HG03432 (cell line): ENCODE measurements around the gene CTPS2.
"Not testable (repeated sequence)": the region's sequence is repeated elsewhere in the genome, so short reads cannot be mapped to it uniquely, and the experiment has no call there.

Experiments
- ATAC-seq: cut with Tn5 transposase; IDR thresholded peaks from one replicate; pipeline ENCODE4 v1.9.1; 2021; ENCODE audit warnings: mild to moderate bottlenecking, moderate library complexity; ENCODE audit not compliant: unreplicated experiment

CTPS2 gene, protein sequence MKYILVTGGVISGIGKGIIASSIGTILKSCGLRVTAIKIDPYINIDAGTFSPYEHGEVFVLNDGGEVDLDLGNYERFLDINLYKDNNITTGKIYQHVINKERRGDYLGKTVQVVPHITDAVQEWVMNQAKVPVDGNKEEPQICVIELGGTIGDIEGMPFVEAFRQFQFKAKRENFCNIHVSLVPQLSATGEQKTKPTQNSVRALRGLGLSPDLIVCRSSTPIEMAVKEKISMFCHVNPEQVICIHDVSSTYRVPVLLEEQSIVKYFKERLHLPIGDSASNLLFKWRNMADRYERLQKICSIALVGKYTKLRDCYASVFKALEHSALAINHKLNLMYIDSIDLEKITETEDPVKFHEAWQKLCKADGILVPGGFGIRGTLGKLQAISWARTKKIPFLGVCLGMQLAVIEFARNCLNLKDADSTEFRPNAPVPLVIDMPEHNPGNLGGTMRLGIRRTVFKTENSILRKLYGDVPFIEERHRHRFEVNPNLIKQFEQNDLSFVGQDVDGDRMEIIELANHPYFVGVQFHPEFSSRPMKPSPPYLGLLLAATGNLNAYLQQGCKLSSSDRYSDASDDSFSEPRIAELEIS

DNA sequence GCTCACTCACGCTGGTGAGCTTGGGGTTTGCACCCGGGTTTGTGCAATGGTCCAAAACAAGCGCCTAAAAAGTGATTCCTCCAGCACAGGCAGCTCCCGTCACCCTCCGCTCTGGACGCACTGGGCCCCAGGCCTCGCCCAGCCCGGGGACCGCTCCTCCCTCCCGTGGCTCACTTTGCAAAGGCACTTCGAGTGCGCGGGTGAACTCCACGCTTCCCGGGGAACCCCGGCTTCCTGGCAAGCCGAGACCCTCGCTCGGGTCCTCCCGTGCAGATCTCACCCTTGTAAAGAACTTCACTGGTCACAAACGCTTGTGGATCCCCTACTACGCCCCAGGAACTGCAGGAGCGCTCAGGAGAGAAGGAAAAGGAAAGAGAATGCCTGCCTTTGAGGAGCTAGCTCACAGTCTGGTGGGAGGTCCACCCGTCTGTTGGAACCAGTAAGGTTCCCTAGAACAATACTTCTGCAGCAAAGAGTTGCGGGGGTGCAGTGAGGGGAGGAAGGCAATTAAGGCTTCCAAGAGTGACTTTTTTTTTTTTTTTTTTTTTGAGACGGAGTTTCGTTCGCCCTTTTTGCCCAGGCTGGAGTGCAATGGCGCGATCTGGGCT is at the start of gene CTPS2:
TSS of gene CTPS2 (minus strand) at position 122 of the 608 bp plus-strand sequence. CDS start 9,767 bp downstream, outside the sequence.
- ATAC-seq: peak; percentile 96

DNA sequence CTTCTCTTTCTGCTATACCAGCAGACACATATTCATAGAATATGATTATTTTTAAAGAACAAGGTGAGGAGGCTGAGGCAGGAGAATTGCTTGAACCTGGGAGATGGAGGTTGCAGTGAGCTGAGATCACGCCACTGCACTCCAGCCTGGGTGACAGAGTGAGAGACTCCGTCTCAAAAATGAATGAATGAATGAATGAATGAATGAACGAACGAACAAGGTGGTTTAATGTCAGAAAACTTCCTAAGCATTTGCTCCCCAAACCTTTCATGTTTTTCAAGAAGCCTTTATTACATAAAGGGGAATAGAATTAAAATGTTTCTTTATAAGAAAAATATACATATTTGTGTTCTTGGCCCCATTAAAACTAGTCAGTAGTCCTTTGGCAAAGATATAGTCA is 49.0 kb upstream of the CTPS2 start:
- not testable (repeated sequence) for ATAC-seq

DNA sequence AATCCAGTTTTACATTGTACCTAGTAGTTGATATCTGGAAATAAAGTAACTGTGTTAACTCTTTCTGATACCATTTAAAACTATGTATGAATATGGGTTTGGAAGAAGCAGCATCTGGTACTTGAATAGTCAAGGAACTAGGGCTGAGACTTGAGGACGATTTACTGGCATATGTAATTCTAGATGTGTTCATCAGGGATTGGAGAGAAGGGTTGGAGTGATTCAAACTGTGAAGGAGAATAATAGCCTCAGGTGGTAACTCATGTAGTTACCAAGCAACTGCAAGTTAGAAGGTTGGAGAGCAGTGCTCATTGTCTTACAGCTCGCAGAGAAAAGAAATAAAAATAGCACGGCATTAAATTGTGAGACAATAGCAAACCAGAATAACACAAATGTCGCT is 44.3 kb upstream of the CTPS2 start:
- no peak for ATAC-seq

DNA sequence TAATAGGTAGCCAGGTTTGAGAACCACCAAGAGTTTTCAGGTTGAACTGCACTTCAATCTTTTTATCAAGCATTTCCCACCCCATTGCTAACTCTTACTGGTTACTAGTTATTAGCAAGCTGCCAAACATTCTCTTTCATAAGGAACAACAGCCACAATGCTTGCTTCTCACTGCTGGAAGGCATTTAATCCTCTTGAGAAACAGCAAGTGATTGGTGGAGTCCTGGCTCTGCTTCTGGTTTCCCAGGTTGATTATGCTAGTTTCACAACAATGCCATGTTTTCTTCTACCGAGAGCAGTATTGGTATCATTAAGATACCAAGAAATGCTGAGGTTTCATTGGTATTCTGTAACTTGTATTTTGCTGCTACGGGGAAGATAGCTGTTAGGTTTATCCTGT is 41.5 kb upstream of the CTPS2 start:
- no peak for ATAC-seq

DNA sequence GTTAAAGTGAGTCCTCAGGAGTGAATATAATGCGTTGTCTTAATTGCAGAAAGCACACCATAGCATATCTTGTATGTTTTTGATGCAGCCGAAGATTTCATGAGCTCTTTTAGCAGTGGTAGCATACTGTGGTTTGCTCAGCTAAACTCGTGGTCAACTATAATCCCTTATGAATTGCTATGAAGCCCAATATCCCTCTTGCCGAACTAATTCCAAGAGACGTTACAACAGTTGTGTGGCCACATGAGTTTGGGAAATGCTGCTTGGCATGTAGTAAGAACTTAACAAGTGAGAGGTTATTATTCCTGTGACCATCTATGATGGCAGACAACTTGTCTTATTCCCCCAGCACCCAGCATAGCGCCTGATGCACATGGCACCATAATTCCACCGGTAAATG is 37.7 kb upstream of the CTPS2 start:
- no peak for ATAC-seq

DNA sequence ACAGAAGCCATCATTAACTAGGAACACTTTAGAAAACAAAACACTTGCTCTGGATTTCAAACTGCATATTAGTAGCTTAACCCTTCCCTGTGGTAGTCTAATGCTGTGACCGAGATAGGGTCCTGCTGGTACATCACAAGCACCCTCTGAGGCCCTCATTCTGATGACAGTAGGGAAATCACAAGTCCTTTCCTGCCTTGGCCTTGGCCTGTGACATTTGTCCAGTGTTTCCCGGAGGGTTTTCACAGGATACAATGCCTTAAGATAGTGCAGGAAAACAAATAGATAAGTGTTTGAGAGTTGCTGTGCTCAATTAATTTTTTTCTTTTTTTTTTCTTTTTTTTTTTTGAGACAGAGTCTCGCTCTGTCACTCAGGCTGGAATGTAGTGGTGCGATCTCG is 36.0 kb upstream of the CTPS2 start:
- no peak for ATAC-seq

DNA sequence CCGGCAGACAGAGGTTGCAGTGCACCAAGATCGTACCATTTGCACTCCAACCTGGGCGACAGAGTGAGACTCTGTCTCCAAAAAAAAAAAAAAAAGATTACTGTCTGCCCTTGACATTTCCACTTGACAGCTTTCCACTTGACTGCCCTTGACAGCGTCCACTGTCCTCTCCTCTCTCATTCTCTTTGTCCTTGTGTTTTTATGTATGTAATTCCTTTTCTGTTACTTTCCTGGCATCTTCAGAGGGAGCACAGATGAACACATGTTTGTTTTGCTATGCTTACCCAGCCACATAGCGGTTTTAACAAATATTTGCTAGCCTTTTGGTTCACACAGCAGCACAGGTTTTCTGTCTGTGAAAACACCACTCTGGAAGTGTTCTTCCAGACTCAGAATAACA is 33.2 kb upstream of the CTPS2 start:
- ATAC-seq: no peak

DNA sequence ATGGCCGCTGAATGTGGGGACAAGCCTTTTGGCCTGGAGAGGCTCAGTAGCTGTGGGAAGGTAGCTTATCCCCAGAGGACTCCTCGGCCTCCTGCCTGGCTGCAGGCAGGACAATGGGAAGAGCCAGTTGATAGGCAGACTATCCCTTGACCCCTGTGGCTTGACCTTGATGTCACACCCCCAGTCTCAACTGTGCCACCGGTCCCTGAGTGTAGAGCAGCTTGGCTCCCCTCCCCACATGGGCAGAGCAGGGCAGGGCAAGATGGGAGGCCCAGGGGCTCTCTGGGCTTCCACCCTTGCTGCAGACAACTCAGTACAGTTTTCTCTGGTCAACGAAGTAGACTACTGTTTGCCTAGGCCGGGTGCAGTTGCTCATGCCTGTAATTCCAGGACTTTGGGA is 32.6 kb upstream of the CTPS2 start:
- no peak for ATAC-seq

DNA sequence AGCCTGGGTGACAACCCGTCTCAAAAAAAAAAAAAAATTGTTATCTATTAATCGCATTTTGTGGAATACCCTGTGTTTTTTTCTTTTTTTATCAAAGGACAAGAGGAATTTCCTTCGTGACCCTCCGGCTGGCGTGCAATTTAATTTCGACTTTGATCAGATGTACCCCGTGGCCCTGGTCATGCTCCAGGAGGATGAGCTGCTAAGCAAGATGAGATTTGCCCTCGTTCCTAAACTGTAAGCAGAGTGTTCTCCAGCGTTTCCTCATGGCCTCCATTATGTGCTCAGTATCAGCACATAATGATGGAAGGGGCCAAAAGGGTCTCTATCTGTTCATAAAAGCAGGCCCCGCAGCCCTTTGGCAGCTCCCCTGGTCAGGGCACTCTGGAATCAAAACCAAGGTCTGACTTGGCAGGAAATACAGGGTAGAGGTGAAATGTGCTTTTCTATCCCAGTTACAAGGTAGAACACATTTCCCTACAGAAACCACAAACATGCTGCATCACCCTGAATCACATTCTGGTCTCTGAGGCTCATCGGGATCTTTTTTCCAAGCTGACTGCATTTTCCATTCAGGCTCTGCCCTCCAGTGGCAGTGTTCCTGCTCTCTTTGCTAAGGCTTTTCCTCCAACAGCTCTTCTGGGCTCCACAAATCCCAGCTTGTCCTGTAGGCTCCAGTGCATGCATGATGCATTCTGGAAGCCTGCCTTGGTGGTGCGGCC is 31.3 kb upstream of the CTPS2 start:
- no peak for ATAC-seq

DNA sequence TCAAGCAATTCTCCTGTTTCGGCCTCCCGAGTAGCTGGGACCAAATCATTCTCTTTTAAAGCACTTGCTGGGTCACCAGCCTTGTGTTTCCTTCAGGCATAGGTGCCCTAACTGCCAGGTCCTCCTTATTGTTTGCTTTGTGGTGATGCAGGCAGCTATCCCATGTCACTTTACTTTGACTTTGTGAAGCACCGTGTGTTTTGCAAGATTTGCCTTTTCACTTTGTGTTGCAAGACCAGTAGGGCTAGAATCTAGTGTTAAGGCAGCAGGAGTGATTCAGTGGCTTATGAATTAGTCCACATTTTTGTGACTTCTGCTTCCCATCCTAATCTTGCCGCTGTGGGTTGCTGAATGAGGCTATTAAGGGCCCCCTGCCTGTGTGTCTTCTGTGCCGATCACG is 27.1 kb upstream of the CTPS2 start:
- ATAC-seq: no peak

DNA sequence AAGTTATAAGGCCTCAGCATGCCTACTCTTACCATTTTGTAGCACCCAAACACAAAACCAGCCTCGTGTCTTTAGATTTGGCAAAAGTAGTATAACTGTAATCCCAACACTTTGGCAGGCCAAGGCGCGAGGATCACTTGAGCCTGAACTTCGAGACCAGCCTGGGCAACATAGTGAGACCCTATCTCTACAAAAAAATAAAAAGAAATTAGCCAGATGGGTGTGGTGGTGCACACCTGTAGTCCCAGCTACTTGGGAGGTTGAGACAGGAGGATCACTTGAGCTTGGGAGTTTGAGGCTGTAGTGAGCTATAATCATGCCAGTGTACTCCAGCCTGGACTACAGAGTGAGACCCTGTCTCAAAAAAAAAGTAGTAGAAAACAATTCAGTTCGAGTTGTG is 24.6 kb upstream of the CTPS2 start:
- no peak for ATAC-seq

DNA sequence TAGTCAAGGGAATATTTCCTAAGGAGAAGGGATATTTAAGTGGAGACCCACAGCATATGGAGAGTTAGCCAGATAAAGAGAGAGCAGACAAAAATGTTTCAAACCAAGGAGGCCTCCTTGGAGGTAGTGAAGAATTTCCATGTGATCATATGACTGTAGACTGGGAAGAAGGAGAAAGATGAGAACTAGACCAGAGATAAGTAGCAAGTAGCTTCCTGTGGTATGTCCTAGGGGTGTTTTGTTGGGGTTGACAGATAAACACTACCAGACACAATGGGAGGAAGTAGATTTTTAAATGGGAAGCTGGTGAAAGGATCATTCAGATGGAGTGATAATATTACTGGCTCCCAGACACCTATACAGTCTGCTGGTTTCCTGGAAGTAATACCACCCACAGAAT is 20.5 kb upstream of the CTPS2 start:
- ATAC-seq: no peak

DNA sequence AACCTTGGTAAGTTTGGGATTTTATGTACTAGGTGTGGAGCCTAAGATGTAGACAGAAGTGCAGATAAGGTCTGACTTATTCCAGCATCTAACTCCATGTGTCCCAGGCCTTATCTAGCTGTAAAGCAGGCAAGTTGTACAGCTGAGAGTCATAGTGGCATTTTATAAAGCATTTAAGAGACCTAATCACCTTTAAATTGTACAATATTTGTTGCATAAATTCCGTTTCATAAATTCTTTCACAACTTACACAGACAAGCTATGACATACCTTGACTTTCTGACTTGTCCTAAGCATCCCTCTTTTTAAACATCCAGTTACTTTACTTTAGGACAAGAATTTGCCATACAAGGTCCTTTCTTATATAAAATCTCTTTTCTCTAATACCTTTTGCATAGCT is 18.0 kb upstream of the CTPS2 start:
- no peak for ATAC-seq

DNA sequence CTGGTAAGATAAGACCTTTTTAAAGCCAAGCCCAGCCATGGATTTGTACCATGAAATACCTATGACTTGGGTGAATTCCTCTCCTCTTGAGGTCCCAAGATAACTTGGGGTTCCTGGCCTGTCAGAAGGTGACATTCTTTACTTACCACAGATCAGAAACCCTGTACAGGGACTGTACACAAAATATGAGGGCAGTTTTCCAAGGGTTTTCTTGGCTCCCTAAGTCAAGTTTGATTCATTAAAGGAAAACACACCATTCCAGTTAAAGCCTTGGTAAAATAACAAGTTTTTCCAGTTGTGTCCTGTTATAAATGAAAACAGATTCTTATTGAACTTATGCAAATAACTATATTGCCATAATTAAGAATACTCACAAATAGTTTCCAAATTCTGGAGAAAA is 15.2 kb upstream of the CTPS2 start:
- ATAC-seq: no peak

DNA sequence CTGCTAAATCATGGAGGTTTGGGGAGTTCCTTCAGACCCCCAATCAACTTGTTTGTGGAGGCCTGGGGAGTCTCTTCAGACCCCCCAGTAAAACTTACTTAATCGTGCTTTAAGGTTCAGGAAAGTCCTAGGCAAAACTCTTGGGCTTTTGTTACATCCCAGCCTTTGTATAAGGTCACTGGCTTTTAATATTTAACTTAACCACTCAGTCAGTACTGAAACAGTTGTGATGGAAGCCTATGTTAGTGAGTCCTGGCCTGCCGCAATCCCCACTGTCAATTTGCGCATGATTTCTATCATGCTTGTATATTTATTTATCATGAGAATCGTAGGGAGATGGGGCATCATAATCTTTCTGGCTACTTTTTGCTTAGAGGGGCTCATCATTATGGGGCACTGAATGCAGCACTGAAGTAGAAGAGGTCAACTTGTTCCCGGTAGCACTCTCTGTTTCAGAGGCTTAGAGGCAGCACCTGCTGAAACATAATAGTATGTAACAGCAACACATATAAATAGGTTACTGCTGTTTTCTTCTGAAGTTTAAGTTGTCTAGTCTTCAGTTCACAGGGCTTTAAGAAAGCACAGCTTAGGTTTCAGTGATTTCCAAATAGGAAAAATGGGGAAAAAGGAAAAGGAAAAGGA is 14.0 kb upstream of the CTPS2 start:
- not testable (repeated sequence) for ATAC-seq

DNA sequence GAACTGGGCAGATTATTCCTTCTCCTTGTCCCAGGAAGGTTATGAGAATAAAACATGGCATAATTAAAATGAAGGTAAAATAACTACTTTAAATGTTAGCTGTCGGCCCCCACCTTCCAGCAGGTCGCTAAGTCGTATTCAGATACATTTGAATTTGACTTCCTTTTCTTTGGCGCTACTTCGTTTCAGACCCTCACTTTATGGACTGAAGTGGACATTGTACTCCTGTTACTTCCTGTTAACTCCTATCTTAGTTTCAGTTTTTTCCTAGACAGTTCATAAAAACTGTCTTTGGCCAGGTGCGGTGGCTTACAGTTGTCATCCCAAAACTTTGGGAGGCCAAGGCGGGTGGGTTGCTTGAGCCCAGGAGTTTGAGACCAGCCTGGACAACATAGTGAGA is 12.6 kb upstream of the CTPS2 start:
- ATAC-seq: no peak

DNA sequence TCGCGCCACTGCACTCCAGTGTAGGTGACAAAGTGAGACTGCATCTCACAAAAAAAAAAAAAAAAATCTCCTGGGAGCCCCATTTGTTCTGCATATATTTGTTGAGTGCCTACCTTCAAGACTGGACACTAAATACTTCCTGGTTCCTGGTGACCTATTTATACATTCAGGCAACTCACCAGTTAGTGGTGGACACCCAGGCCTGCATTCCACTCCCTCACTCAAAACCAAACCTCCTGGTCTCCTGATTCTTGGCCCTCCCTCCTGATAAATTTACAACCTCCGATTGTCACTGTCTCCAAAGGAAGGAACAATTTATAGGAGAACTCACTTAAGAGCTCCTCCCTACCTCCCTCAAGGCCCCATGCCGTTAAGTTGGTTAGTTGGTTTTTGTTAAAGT is 10.0 kb upstream of the CTPS2 start:
- ATAC-seq: no peak

DNA sequence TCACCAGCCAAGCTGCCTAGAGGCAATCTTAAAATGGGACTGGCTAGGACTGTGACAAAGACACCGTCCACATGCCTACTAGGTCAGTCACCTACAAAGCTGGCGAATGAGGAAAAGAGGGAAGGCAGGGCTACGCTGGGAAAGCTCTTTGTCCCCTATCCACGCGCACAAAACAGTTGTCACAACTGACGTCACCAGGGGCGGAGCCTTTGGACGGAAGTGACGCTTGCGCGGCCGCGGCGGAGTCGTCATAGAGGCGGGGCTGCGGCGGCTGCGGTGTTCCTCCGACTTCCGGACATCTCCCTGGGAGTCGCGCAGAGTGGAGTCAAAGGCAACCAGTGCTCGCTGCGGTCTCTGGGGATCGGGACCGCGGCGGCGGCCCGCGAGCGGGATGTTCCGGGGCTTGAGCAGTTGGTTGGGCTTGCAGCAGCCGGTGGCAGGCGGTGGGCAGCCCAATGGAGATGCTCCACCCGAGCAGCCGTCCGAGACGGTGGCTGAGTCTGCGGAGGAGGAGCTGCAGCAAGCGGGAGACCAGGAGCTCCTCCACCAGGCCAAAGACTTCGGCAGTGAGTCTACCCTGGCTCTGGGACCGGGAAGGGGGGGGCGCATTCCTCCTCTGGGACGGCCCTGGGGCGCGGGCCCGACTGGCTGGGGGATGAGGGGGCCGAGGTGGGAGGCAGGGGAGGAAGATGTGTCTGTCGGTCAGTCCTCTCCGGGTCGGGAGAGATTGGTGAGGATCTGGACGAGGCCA is 7.0 kb upstream of the CTPS2 start, which contains the start of gene SYAP1:
TSS of gene SYAP1 (plus strand) at position 279 of the 751 bp plus-strand sequence. CDS start at position 392, 113 bp downstream.
- peak; percentile 100 for ATAC-seq

DNA sequence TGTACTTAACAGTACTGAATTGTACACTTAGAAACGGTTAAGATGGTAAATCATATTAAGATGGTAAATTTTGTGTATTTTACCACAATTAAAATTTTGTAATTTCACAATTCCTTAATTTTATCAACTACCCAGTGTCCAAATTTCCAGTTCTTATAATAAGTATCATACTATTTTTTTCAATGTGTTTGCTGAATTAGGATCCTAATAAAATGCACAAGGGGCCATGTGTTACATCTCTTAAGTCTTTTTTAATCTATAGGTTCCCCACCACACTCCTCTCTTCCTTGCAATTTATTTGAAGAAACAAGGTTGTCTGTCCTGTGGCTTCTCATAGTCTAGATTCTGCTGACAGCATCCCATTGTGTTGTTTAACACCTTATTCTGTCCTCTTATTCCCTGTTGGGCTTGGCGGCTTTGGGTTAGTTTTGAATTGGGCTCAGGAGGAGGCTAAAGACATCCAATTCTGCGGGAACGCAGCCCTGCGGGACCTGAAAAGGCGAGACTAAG is 6.4 kb upstream of the CTPS2 start:
- peak; percentile 31 for ATAC-seq

DNA sequence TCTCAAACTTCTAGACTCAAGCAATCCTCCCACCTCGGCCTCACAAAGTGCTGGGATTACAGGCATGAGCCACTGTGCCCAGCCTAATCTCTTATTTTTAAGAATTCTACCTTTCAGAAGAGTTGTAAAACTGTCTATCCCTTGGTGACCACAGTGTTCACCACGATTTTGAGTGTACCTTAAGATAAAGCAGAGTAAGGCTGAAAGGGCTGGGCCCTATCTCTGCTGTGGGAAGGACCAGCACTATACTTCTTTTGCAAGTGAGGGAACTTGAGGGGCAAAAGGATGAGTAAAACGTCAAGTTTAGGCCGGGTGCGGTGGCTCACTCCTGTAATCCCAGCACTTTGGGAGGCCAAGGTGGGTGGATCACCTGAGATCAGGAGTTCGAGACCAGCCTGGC is 4.0 kb upstream of the CTPS2 start:
- ATAC-seq: not testable (repeated sequence)
